ENCODE measurements around the gene HSPA4L.

The HSPA4L gene

GRCh38 chr4:127870688-127871087 is 88.6 kb downstream of the HSPA4L start:
- DNase-seq: no peak

GRCh38 chr4:127875791-127876190 is 93.7 kb downstream of the HSPA4L start:
- DNase-seq: no peak

GRCh38 chr4:127880763-127881562 is 98.8 kb downstream of the HSPA4L start, which contains the start of gene PLK4:
TSS of gene PLK4 (plus strand) at chr4:127880893. CDS start at chr4:127881135, 242 bp downstream.
- peak; percentile 86 for DNase-seq

GRCh38 chr4:127881563-127881864 is 99.4 kb downstream of the HSPA4L start:
- DNase-seq: no peak

- DNase-seq: no peak
These were observed 106.4 kb downstream of the HSPA4L start for GRCh38 chr4:127888559-127888958.

- no peak for DNase-seq
These were observed 107.8 kb downstream of the HSPA4L start for GRCh38 chr4:127889903-127890302.

Measured in NCI-H1105 (cell line).